H1 (cell line): ENCODE results near the gene GDF2. TPM values are rescaled to one million over a fixed set of nuclear protein-coding genes. Genes with fewer than 3 reads are reported as not detected.

Experiments used
- CTCF ChIA-PET: fragments of 300-600 bp; sonication (Branson Sonifier 250); formaldehyde crosslinking; loops from one replicate; lab custom pipeline; 2021; ENCODE audit not compliant: partially characterized antibody; lab: Charles Lee
- POLR2A ChIA-PET: fragments of 300-600 bp; sonication (Branson Sonifier 250); formaldehyde crosslinking; loops from one replicate; lab custom pipeline; 2021; ENCODE audit warnings: inconsistent platforms; ENCODE audit not compliant: partially characterized antibody; lab: Charles Lee
- DNase-seq, 2 experiments: peaks; one replicate each; pipeline versions ENCODE4 v3.0.0 to v3.0.0-alpha.2; 2010 to 2022; ENCODE audit warnings: low spot score in 2 of 2, low read depth in 1 of 2, mixed read lengths in 1 of 2
- FAIRE-seq: peaks from 2 replicates; lab custom pipeline; 2011; peaks lifted over from hg19 to GRCh38; lab: Jason Lieb, UNC
- H2AFZ ChIP-seq: 2 replicates; pipeline ENCODE4 v1.8.1; 2012; ENCODE audit warnings: low read length, inconsistent platforms
- H2AK5ac ChIP-seq: 2 replicates; pipeline ENCODE4 v1.6.1; 2013; ENCODE audit warnings: low read depth, low read length
- H2BK120ac ChIP-seq: replicated peaks from 2 replicates; pipeline ENCODE3; 2013; ENCODE audit warnings: low read depth, low read length, inconsistent platforms
- H2BK12ac ChIP-seq: 2 replicates; pipeline ENCODE4 v1.6.1; 2013; ENCODE audit warnings: low read depth, low read length
- H2BK15ac ChIP-seq: 2 replicates; pipeline ENCODE4 v1.6.1; 2013; ENCODE audit warnings: low read length
- H2BK20ac ChIP-seq: 2 replicates; pipeline ENCODE4 v1.6.1; 2013; ENCODE audit warnings: low read length
- H2BK5ac ChIP-seq: 2 replicates; pipeline ENCODE4 v1.6.1; 2013; ENCODE audit warnings: low read depth, low read length
- H3K14ac ChIP-seq: 2 replicates; pipeline ENCODE4 v1.6.1; 2013; ENCODE audit warnings: inconsistent platforms; ENCODE audit not compliant: insufficient read length
- H3K18ac ChIP-seq: 2 replicates; pipeline ENCODE4 v1.6.1; 2013; ENCODE audit warnings: low read length; ENCODE audit errors: extremely low read depth
- H3K23ac ChIP-seq: 2 replicates; pipeline ENCODE4 v1.6.1; 2013; ENCODE audit warnings: inconsistent platforms; ENCODE audit not compliant: insufficient read length
- H3K23me2 ChIP-seq: 2 replicates; pipeline ENCODE4 v1.6.1; 2013; ENCODE audit warnings: low read depth, low read length
- H3K27ac ChIP-seq: 2 replicates; pipeline ENCODE4 v1.6.1; 2011; ENCODE audit warnings: low read depth, low read length, inconsistent platforms
- H3K27me3 ChIP-seq, 4 experiments: replicated peaks in 1 of 4; 1 replicate in 1 of 4; 2 replicates in 3 of 4; pipeline versions ENCODE4 v1.6.1 to v1.8.1; 2011 to 2013; ENCODE audit warnings: low read length in 3 of 4, mild to moderate bottlenecking in 3 of 4, inconsistent platforms in 2 of 4, mixed read lengths in 2 of 4, moderate library complexity in 1 of 4; ENCODE audit not compliant: control insufficient read depth in 3 of 4, insufficient read depth in 3 of 4; ENCODE audit errors: extremely low read depth in 1 of 4
- H3K36me3 ChIP-seq, 4 experiments: 2 replicates each; pipeline versions ENCODE4 v1.6.1 to v1.8.1; 2011 to 2013; ENCODE audit warnings: mild to moderate bottlenecking in 4 of 4, low read length in 3 of 4, moderate library complexity in 2 of 4, control low read depth in 1 of 4, inconsistent platforms in 1 of 4; ENCODE audit not compliant: insufficient read depth in 4 of 4, control insufficient read depth in 2 of 4
- H3K4ac ChIP-seq: replicated peaks from 2 replicates; pipeline ENCODE3; 2013; ENCODE audit warnings: low read length, low read depth, mixed read lengths, inconsistent platforms; ENCODE audit not compliant: insufficient read length
- H3K4me1 ChIP-seq, 4 experiments: replicated peaks in 1 of 4; 1 replicate in 1 of 4; 2 replicates in 3 of 4; pipeline versions ENCODE4 v1.6.1 to v1.8.1; 2011 to 2013; ENCODE audit warnings: low read length in 3 of 4, inconsistent platforms in 2 of 4, mixed read lengths in 1 of 4; ENCODE audit not compliant: insufficient read depth in 4 of 4, control insufficient read depth in 3 of 4
- H3K4me2 ChIP-seq, 2 experiments: 2 replicates each; pipeline versions ENCODE4 v1.6.1 to v1.8.1; 2011 to 2013; ENCODE audit warnings: low read depth in 2 of 2, low read length in 2 of 2, control low read depth in 1 of 2, inconsistent platforms in 1 of 2, mild to moderate bottlenecking in 1 of 2; ENCODE audit not compliant: insufficient read depth in 1 of 2
- H3K4me3 ChIP-seq, 4 experiments: fragments of 200-600, 300-600 bp in 1 of 4; sonication (generic), shearing (Covaris generic), sonication (Bioruptor Twin) in 1 of 4; 2 replicates each; pipeline versions ENCODE4 v1.5.1 to v1.8.1; 2011 to 2016; ENCODE audit warnings: low read length in 4 of 4, low read depth in 3 of 4, control low read depth in 2 of 4, inconsistent platforms in 2 of 4, mild to moderate bottlenecking in 2 of 4, mixed read lengths in 1 of 4, moderate library complexity in 1 of 4; ENCODE audit not compliant: insufficient read depth in 2 of 4; ENCODE audit errors: extremely low read depth in 1 of 4
- H3K56ac ChIP-seq: replicated peaks from 2 replicates; pipeline ENCODE3; 2013; ENCODE audit warnings: low read depth, mild to moderate bottlenecking, mixed read lengths, low read length, inconsistent platforms; ENCODE audit not compliant: insufficient read length
- H3K79me1 ChIP-seq: 2 replicates; pipeline ENCODE4 v1.6.1; 2013; ENCODE audit warnings: low read depth, low read length, control low read depth
- H3K79me2 ChIP-seq, 2 experiments: 2 replicates each; pipeline versions ENCODE4 v1.6.1 to v1.8.1; 2012 to 2013; ENCODE audit warnings: low read length in 2 of 2, mild to moderate bottlenecking in 2 of 2, inconsistent platforms in 1 of 2; ENCODE audit not compliant: insufficient read depth in 2 of 2, control insufficient read depth in 1 of 2
- H3K9ac ChIP-seq, 4 experiments: replicated peaks in 1 of 4; 1 replicate in 1 of 4; 2 replicates in 3 of 4; pipeline versions ENCODE4 v1.6.1 to v1.8.1; 2011 to 2013; ENCODE audit warnings: low read depth in 3 of 4, low read length in 3 of 4, control low read depth in 2 of 4, mild to moderate bottlenecking in 2 of 4, moderate library complexity in 2 of 4, inconsistent platforms in 1 of 4; ENCODE audit errors: extremely low read depth in 1 of 4
- H3K9me3 ChIP-seq, 2 experiments: 2 replicates each; pipeline versions ENCODE4 v1.6.1 to v1.8.1; 2012 to 2013; ENCODE audit warnings: mild to moderate bottlenecking in 2 of 2, moderate library complexity in 2 of 2, control low read depth in 1 of 2, inconsistent platforms in 1 of 2, low read depth in 1 of 2, low read length in 1 of 2, mixed read lengths in 1 of 2; ENCODE audit not compliant: insufficient read depth in 2 of 2
- H4K20me1 ChIP-seq, 2 experiments: replicated peaks in 1 of 2; 2 replicates each; pipeline versions ENCODE3 to v1.8.1; 2011 to 2013; ENCODE audit warnings: inconsistent platforms in 2 of 2, low read length in 2 of 2, mild to moderate bottlenecking in 1 of 2; ENCODE audit not compliant: insufficient read depth in 2 of 2, control insufficient read depth in 1 of 2
- H4K5ac ChIP-seq: 2 replicates; pipeline ENCODE4 v1.6.1; 2013; ENCODE audit warnings: low read length, low read depth, mixed read lengths, inconsistent platforms; ENCODE audit not compliant: insufficient read length
- H4K8ac ChIP-seq: 2 replicates; pipeline ENCODE4 v1.8.0; 2013; ENCODE audit warnings: mild to moderate bottlenecking, moderate library complexity, low read length, inconsistent platforms; ENCODE audit not compliant: insufficient read depth; ENCODE audit errors: extremely low read depth
- H4K91ac ChIP-seq: replicated peaks from 2 replicates; pipeline ENCODE3; 2013; ENCODE audit warnings: low read length, mixed read lengths, inconsistent platforms; ENCODE audit not compliant: insufficient read length
- KDM1A ChIP-seq: fragments of 200-600, 300-600 bp; sonication (generic); IDR thresholded peaks from 2 replicates; pipeline ENCODE4 v1.7.1; 2016; ENCODE audit warnings: mild to moderate bottlenecking, low read length, borderline replicate concordance
- whole genome bisulfite sequencing, 2 experiments: shearing (Covaris generic) in 1 of 2; methylation state at CpG; one replicate each; pipeline versions ENCODE4 v1.1.6 to v1.1.7; 2013 to 2015; ENCODE audit warnings: low lambda C conversion rate in 2 of 2, mixed read lengths in 2 of 2, inconsistent platforms in 1 of 2, low coverage in 1 of 2, missing lambda C conversion rate in 1 of 2; ENCODE audit not compliant: insufficient replicate concordance in 2 of 2, insufficient coverage in 1 of 2, insufficient read length in 1 of 2; ENCODE audit errors: extremely low coverage in 1 of 2, missing lambda C conversion rate in 1 of 2; 5-methylcytosine and 5-hydroxymethylcytosine counted together
- polyA plus RNA-seq, 7 experiments: library from polyadenylated mRNA; depleted of rRNA in 3 of 7; stranded (reverse) in 5 of 7; unstranded in 2 of 7; fragments of >200 nt in 5 of 7; fragments of 200-250 nt in 2 of 7; gene quantifications; 1 replicate in 5 of 7; 2 replicates in 1 of 7; 4 replicates in 1 of 7; pipeline versions ENCODE4 v1.2.1 to v1.2.3, GENCODE V29; 2011 to 2013; ENCODE audit warnings: missing spikeins in 2 of 7, mixed read lengths in 2 of 7
- total RNA-seq: library from RNA; stranded (reverse); fragmentation: NEBNext Ultra II Directional; extraction: Animal tissue kit (Norgen Biotek cat#: 25700); gene quantifications from 2 replicates; pipeline ENCODE4 v1.2.1, GENCODE V29; 2021

GDF2 gene
- total and polyA plus RNA-seq, 2 of the 8 experiments (the other 6 are each of a cell fraction or from before 2014, with no cell fraction given), result not detected

- no peak for TF ChIP-seq KDM1A
- Histone ChIP-seq H3K9ac (no peak overlapping the region), H4K91ac (no peak overlapping the region), H2BK12ac (no peak overlapping the region), H4K8ac (no peak overlapping the region), H3K4me2 (no peak overlapping the region), H4K5ac (no peak overlapping the region), H2AFZ (no peak overlapping the region), H3K14ac (no peak overlapping the region), H3K9me3 (no peaks in the 10 kb centered on the region), H3K23ac (no peak overlapping the region), H2BK120ac (no peak overlapping the region), H2AK5ac (no peak overlapping the region), H4K20me1 (no peaks in the 10 kb centered on the region), H2BK20ac (no peak overlapping the region), H3K4me3 (no peak overlapping the region), H3K79me2 (no peaks in the 10 kb centered on the region), H3K79me1 (no peaks in the 10 kb centered on the region; the same call in 1 of the 2 replicates), H3K4ac (no peak overlapping the region), H3K56ac (no peak overlapping the region), H2BK15ac (0 out of 2 replicates have a peak overlapping the region, but pooled peaks have one; percentile 34), H3K36me3 (no peaks in the 10 kb centered on the region), H3K18ac (no peak overlapping the region), H3K4me1 (peaks cover 0 to 18% (median 6%) of the 10 kb centered on the region in 4 experiments), H3K27ac (no peak overlapping the region), H3K23me2 (no peaks in the 10 kb centered on the region; the same call in 1 of the 2 replicates), H2BK5ac (no peak overlapping the region), H3K27me3 (no peaks in the 10 kb centered on the region)
- DNase-seq (peak in 1 of 2 experiments; percentile 35), FAIRE-seq (no peak)
- ChIA-PET CTCF (interaction anchor here (0.7 to 6.0 kb wide), 9 partner anchors 8 to 365 kb away, joined by 3 to 49 read pairs (median 5); no protein-coding TSS in a partner anchor), POLR2A (interaction anchor here (0.8 to 0.9 kb wide), 2 partner anchors 8 to 12 kb away, joined by 3 read pairs; no protein-coding TSS in a partner anchor)
- 92% methylated on average over 10 of the region's 10 CpGs; no CpG with 5 or more reads in 1 of the 2 experiments for WGBS, 2 experiments
These were observed 54.4 kb downstream of the GDF2 start for GRCh38 chr10:47376522-47377220.

Other genes starting within 250 kb of the GDF2 start
- gene GDF10, start 22.3 kb upstream of the GDF2 start, total RNA-seq, result 0.19 and 0.25 TPM in 2 replicates
- 0.27 and 0.32 TPM in 2 replicates for gene GDF10, start 22.3 kb upstream of the GDF2 start, polyA plus RNA-seq (2011; rRNA removed)
- not detected in 2 replicates for gene RBP3, start 25.9 kb downstream of the GDF2 start, total RNA-seq
- not detected in 2 replicates for gene RBP3, start 25.9 kb downstream of the GDF2 start, polyA plus RNA-seq (2011; rRNA removed)
- gene ZNF488, start 61.8 kb downstream of the GDF2 start, total RNA-seq, result 7.7 and 7.9 TPM in 2 replicates
- gene ZNF488, start 61.8 kb downstream of the GDF2 start, polyA plus RNA-seq (2011; rRNA removed), result 9.6 and 11.4 TPM in 2 replicates
- gene ANXA8, start 161.7 kb downstream of the GDF2 start, total RNA-seq, result not detected in 2 replicates
- gene ANXA8, start 161.7 kb downstream of the GDF2 start, polyA plus RNA-seq (2011; rRNA removed), result 0.15 and 0.30 TPM in 2 replicates
- gene FAM25G, start 169.2 kb downstream of the GDF2 start, total RNA-seq, result not detected in 2 replicates
- not detected in 2 replicates for gene FAM25G, start 169.2 kb downstream of the GDF2 start, polyA plus RNA-seq (2011; rRNA removed)
- 7.2 and 7.7 TPM in 2 replicates for gene AGAP9, start 201.2 kb downstream of the GDF2 start, total RNA-seq
- gene AGAP9, start 201.2 kb downstream of the GDF2 start, polyA plus RNA-seq (2011; rRNA removed), result 9.3 and 10.9 TPM in 2 replicates